Glomerular endothelial cell (primary cell): Measurements from ENCODE around the gene TARBP2. TPM values are rescaled to one million over a fixed set of nuclear protein-coding genes. Genes with fewer than 3 reads are reported as not detected.
"Not testable (repeated sequence)": the region's sequence is repeated elsewhere in the genome, so short reads cannot be mapped to it uniquely, and the experiment has no call there.

ENCODE experiments used
- DNase-seq: peaks from one replicate; pipeline ENCODE4 v3.0.0-alpha.2; 2011; ENCODE audit warnings: low read depth, low spot score; ENCODE audit errors: extremely low read depth
- total RNA-seq: library from RNA; depleted of rRNA; stranded (reverse); fragments of >200 nt; gene quantifications from 2 replicates; pipeline ENCODE4 v1.2.3, GENCODE V29; 2015

TARBP2 gene
- total RNA-seq, 1 donor from 2014 or later = 50.6 TPM

- no peak for DNase-seq
Observed at GRCh38 chr12:53510181-53510812, 9.2 kb downstream of the TARBP2 start.

- DNase-seq = no peak
Observed at GRCh38 chr12:53513712-53514410, 12.8 kb downstream of the TARBP2 start.

- DNase-seq = no peak
Observed at GRCh38 chr12:53514628-53515290, 13.7 kb downstream of the TARBP2 start.

GRCh38 chr12:53515291-53515680 lies 14.2 kb downstream of the TARBP2 start:
- DNase-seq = no peak

GRCh38 chr12:53516758-53517455 lies 15.8 kb downstream of the TARBP2 start:
- no peak for DNase-seq

- DNase-seq = no peak
Observed at GRCh38 chr12:53518381-53518780, 17.3 kb downstream of the TARBP2 start.

GRCh38 chr12:53523131-53523530 lies 22.0 kb downstream of the TARBP2 start:
- DNase-seq = no peak

GRCh38 chr12:53524476-53524875 lies 23.4 kb downstream of the TARBP2 start:
- no peak for DNase-seq

GRCh38 chr12:53530061-53530460 lies 29.0 kb downstream of the TARBP2 start:
- no peak for DNase-seq

- no peak for DNase-seq
Observed at GRCh38 chr12:53530920-53531319, 29.8 kb downstream of the TARBP2 start.

- DNase-seq = no peak
Observed at GRCh38 chr12:53532021-53532420, 30.9 kb downstream of the TARBP2 start.

- no peak for DNase-seq
Observed at GRCh38 chr12:53532524-53533445, 31.7 kb downstream of the TARBP2 start.

GRCh38 chr12:53533471-53533870 lies 32.4 kb downstream of the TARBP2 start:
- DNase-seq = no peak

GRCh38 chr12:53536962-53537361 lies 35.9 kb downstream of the TARBP2 start:
- no peak for DNase-seq

GRCh38 chr12:53538209-53538689 lies 37.2 kb downstream of the TARBP2 start:
- no peak for DNase-seq

- no peak for DNase-seq
Observed at GRCh38 chr12:53539526-53539925, 38.4 kb downstream of the TARBP2 start.

- peak; percentile 48 for DNase-seq
Observed at GRCh38 chr12:53543539-53543938, 42.5 kb downstream of the TARBP2 start.

- not testable (repeated sequence) for DNase-seq
Observed at GRCh38 chr12:53548354-53548753, 47.3 kb downstream of the TARBP2 start.

- not testable (repeated sequence) for DNase-seq
Observed at GRCh38 chr12:53550131-53550530, 49.0 kb downstream of the TARBP2 start.

GRCh38 chr12:53550595-53550994 lies 49.5 kb downstream of the TARBP2 start:
- DNase-seq = no peak
